Activated T-cell treated with anti-CD3 and anti-CD28 coated beads for 48 hours (primary cell): Measurements from ENCODE around the gene KCNIP2.

Experiments used
- DNase-seq: peaks from one replicate; pipeline ENCODE4 v3.0.0-alpha.2; 2020; ENCODE audit warnings: low read depth

Gene KCNIP2

GRCh38 chr10:101782811-101783735, 60.5 kb downstream of the KCNIP2 start, which contains the start of gene NPM3:
Gene NPM3, minus strand, starts transcription at chr10:101783446. Its CDS starts 56 bp downstream, at chr10:101783390.
- peak; percentile 84 for DNase-seq

GRCh38 chr10:101781984-101782810, 61.4 kb downstream of the KCNIP2 start:
- DNase-seq = no peak

- no peak for DNase-seq
These were observed 62.0 kb downstream of the KCNIP2 start for GRCh38 chr10:101781655-101781983.

GRCh38 chr10:101780818-101781654, 62.6 kb downstream of the KCNIP2 start:
- DNase-seq = peak; percentile 75

- DNase-seq = no peak
These were observed 63.3 kb downstream of the KCNIP2 start for GRCh38 chr10:101780187-101780817.

GRCh38 chr10:101779544-101780186, 63.9 kb downstream of the KCNIP2 start:
- DNase-seq = peak; percentile 86

GRCh38 chr10:101778781-101779543, 64.6 kb downstream of the KCNIP2 start:
- DNase-seq = no peak

GRCh38 chr10:101778151-101778780, 65.3 kb downstream of the KCNIP2 start:
- DNase-seq = no peak

- DNase-seq = no peak
These were observed 65.9 kb downstream of the KCNIP2 start for GRCh38 chr10:101777619-101778145.

GRCh38 chr10:101776161-101776817, 67.3 kb downstream of the KCNIP2 start:
- DNase-seq = no peak
